HFFc6 (cell line): ENCODE measurements around the gene LTBP3. TPM values are rescaled to one million over a fixed set of nuclear protein-coding genes. Genes with fewer than 3 reads are reported as not detected.

Experiments
- DNase-seq: peaks from one replicate; pipeline ENCODE4 v3.0.0-alpha.2; 2018
- H3K27ac Mint-ChIP-seq: 2 replicates; pipeline ENCODE4 v1.8.0; 2020; ENCODE audit warnings: mild to moderate bottlenecking, mixed read lengths
- H3K27me3 Mint-ChIP-seq: 2 replicates; pipeline ENCODE4 v1.8.0; 2021; ENCODE audit warnings: mild to moderate bottlenecking, moderate library complexity, mixed read lengths; ENCODE audit not compliant: insufficient read depth
- H3K36me3 Mint-ChIP-seq: 2 replicates; pipeline ENCODE4 v1.8.0; 2021; ENCODE audit warnings: low read depth, mixed read lengths
- H3K4me1 Mint-ChIP-seq: 2 replicates; pipeline ENCODE4 v1.8.0; 2020; ENCODE audit warnings: low read depth, mixed read lengths
- H3K4me3 Mint-ChIP-seq: 2 replicates; pipeline ENCODE4 v1.8.0; 2020; ENCODE audit warnings: mild to moderate bottlenecking, moderate library complexity, mixed read lengths
- H3K9me3 Mint-ChIP-seq: 2 replicates; pipeline ENCODE4 v1.8.0; 2020; ENCODE audit warnings: mild to moderate bottlenecking, mixed read lengths
- CTCF ChIP-seq: fragments of 200-600 bp; sonication (generic); IDR thresholded peaks from 2 replicates; pipeline ENCODE4 v1.5.0; 2021; ENCODE audit warnings: antibody characterized with exemption, mild to moderate bottlenecking
- total RNA-seq, 6 experiments: library from RNA; stranded (reverse); fragmentation: NEBNext Ultra II Directional; extraction: Animal tissue kit (Norgen Biotek cat#: 25700); gene quantifications; 2 replicates in 1 of 6; 3 replicates in 5 of 6; pipeline ENCODE4 v1.2.3, GENCODE V29; 2021

Gene LTBP3
- total RNA-seq, 6 experiments from 2014 or later, result 64.0 to 78.1 (median 66.0) TPM

GRCh38 chr11:65506772-65507505 lies 51.2 kb downstream of the LTBP3 start:
- H3K4me3 Mint-ChIP-seq, result no peak overlapping the region
- TF ChIP-seq CTCF, result no peak
- peaks cover 72% of the 10 kb centered on the region for H3K27me3 Mint-ChIP-seq
- peaks cover 48% of the 10 kb centered on the region for H3K36me3 Mint-ChIP-seq
- DNase-seq, result peak; percentile 92
- peaks cover 66% of the 10 kb centered on the region for H3K9me3 Mint-ChIP-seq
- peaks cover 59% of the 10 kb centered on the region for H3K4me1 Mint-ChIP-seq
- no peak overlapping the region for H3K27ac Mint-ChIP-seq

GRCh38 chr11:65506290-65506771 lies 51.8 kb downstream of the LTBP3 start:
- Mint-ChIP-seq H3K4me1 (peaks cover 59% of the 10 kb centered on the region), H3K27ac (no peak overlapping the region), H3K4me3 (no peak overlapping the region), H3K9me3 (peaks cover 66% of the 10 kb centered on the region), H3K27me3 (peaks cover 72% of the 10 kb centered on the region), H3K36me3 (peaks cover 48% of the 10 kb centered on the region)
- TF ChIP-seq CTCF, result no peak
- DNase-seq, result no peak

- Mint-ChIP-seq H3K27me3 (peaks cover 72% of the 10 kb centered on the region), H3K4me1 (peaks cover 56% of the 10 kb centered on the region), H3K9me3 (peaks cover 66% of the 10 kb centered on the region), H3K27ac (no peak overlapping the region), H3K4me3 (no peak overlapping the region), H3K36me3 (peaks cover 48% of the 10 kb centered on the region)
- TF ChIP-seq CTCF, result no peak
- DNase-seq, result peak; percentile 53
These were observed 52.5 kb downstream of the LTBP3 start for GRCh38 chr11:65505466-65506289.

- peaks cover 66% of the 10 kb centered on the region for H3K9me3 Mint-ChIP-seq
- peaks cover 65% of the 10 kb centered on the region; the same call in 1 of the 2 replicates for H3K27me3 Mint-ChIP-seq
- peak; percentile 44 for DNase-seq
- H3K27ac Mint-ChIP-seq, result no peak overlapping the region
- H3K36me3 Mint-ChIP-seq, result peaks cover 48% of the 10 kb centered on the region
- H3K4me1 Mint-ChIP-seq, result peaks cover 52% of the 10 kb centered on the region
- no peak for TF ChIP-seq CTCF
- H3K4me3 Mint-ChIP-seq, result no peak overlapping the region
These were observed 53.3 kb downstream of the LTBP3 start for GRCh38 chr11:65504674-65505465.

- no peak for TF ChIP-seq CTCF
- no peak overlapping the region for H3K4me3 Mint-ChIP-seq
- no peak overlapping the region for H3K27ac Mint-ChIP-seq
- peaks cover 58% of the 10 kb centered on the region for H3K9me3 Mint-ChIP-seq
- peaks cover 48% of the 10 kb centered on the region for H3K36me3 Mint-ChIP-seq
- peaks cover 58% of the 10 kb centered on the region; the same call in 1 of the 2 replicates for H3K27me3 Mint-ChIP-seq
- peaks cover 48% of the 10 kb centered on the region for H3K4me1 Mint-ChIP-seq
- peak; percentile 72 for DNase-seq
These were observed 54.0 kb downstream of the LTBP3 start for GRCh38 chr11:65503949-65504673.
